Activated naive CD4-positive, alpha-beta T cell treated with anti-CD3 and anti-CD28 coated beads, Interleukin-2, amount 50 U/mL, for 24 hours (primary cell): Measurements from ENCODE around the gene ANO3.

ENCODE experiments used
- H3K27ac Mint-ChIP-seq: one replicate; pipeline ENCODE4 v1.8.0; 2021; ENCODE audit warnings: mild to moderate bottlenecking, mixed read lengths
- H3K27me3 Mint-ChIP-seq: one replicate; pipeline ENCODE4 v1.8.0; 2021; ENCODE audit warnings: mixed read lengths
- H3K36me3 Mint-ChIP-seq: one replicate; pipeline ENCODE4 v1.8.0; 2021; ENCODE audit warnings: mixed read lengths
- H3K4me1 Mint-ChIP-seq: one replicate; pipeline ENCODE4 v1.8.0; 2021; ENCODE audit warnings: mixed read lengths
- H3K4me3 Mint-ChIP-seq: one replicate; pipeline ENCODE4 v1.8.0; 2021; ENCODE audit warnings: mild to moderate bottlenecking, mixed read lengths
- H3K9me3 Mint-ChIP-seq: one replicate; pipeline ENCODE4 v1.8.0; 2021; ENCODE audit warnings: mixed read lengths

Gene ANO3

GRCh38 chr11:26710489-26710888 lies 378.6 kb downstream of the ANO3 start:
- H3K36me3 Mint-ChIP-seq, result no peaks in the 10 kb centered on the region
- no peak overlapping the region for H3K27ac Mint-ChIP-seq
- H3K4me3 Mint-ChIP-seq, result no peak overlapping the region
- peaks cover 2% of the 10 kb centered on the region for H3K27me3 Mint-ChIP-seq
- H3K9me3 Mint-ChIP-seq, result peaks cover 8% of the 10 kb centered on the region
- no peaks in the 10 kb centered on the region for H3K4me1 Mint-ChIP-seq

GRCh38 chr11:26712497-26712896 lies 380.6 kb downstream of the ANO3 start:
- Mint-ChIP-seq H3K27ac (no peak overlapping the region), H3K4me3 (no peak overlapping the region), H3K27me3 (peaks cover 2% of the 10 kb centered on the region), H3K9me3 (peaks cover 8% of the 10 kb centered on the region), H3K36me3 (no peaks in the 10 kb centered on the region), H3K4me1 (no peaks in the 10 kb centered on the region)
